ENCODE data around the gene FBXL5.

The FBXL5 gene

DNA sequence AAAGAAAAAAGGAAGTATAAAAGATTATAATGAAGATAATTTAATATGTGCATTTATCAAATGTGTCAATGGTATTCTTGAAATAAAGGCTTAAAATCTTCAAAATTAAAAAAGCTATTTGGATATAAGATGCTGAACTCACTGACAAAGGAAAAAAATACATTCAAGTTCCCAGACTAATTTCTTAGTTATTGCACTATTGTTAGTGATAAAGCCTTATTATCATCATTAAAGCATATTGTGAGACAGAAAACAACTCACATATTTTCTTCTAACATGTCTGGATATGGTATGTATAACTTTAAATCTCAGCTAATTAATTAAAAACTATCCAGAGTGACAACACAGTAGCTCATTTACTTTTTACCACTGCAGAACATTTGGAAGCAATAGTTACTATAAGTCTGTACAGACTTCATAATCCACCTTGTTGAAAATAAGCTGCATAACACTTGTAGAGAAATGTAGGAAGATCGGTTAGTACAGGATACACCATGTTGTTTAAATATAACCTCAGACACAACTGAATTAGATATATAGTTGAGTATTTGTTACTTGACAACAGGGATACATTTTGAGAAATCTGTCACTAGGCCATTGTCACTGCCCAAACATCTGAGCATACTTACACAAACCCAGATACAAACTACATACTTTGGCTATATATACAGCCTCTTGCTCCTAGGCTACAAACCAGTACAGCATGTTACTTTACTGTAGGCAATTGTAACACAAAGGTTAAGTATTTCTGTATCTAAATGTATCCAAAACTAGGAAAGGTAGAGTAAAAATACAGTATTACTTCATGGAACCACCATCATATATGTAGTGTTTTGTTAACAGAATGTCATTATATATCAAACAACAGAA lies 13.6 kb upstream of the FBXL5 start:
- Mint-ChIP-seq H3K4me3 (no peak overlapping the region), H3K9me3 (peaks cover 2% of the 10 kb centered on the region), H3K4me1 (peaks cover 25% of the 10 kb centered on the region), H3K36me3 (peaks cover 33% of the 10 kb centered on the region), H3K27me3 (no peaks in the 10 kb centered on the region), H3K27ac (no peak overlapping the region)
- DNase-seq = no peak
- CTCF ChIA-PET = no interaction called here

DNA sequence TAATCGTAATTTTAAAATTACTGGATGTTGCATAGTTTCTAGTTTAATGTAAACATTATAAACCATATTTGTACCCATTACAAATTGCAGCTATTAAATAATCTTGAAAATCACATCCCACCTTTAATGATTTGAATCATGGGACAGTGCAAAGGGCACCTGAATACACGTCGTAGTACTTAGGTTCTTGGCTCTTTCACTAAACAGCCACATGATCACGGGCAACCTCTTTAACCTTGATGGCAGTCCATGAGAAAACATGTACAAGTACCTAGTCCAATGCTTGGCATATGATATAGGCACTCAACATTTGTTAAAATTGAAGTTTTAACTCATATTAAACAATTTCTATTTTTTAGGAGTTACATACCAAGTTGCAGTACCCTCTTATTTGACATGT lies 11.8 kb upstream of the FBXL5 start:
- CTCF ChIA-PET = no interaction called here
- H3K27me3 Mint-ChIP-seq = no peaks in the 10 kb centered on the region
- H3K4me3 Mint-ChIP-seq = no peak overlapping the region
- no peak overlapping the region for H3K27ac Mint-ChIP-seq
- H3K9me3 Mint-ChIP-seq = peaks cover 2% of the 10 kb centered on the region
- peaks cover 23% of the 10 kb centered on the region for H3K4me1 Mint-ChIP-seq
- H3K36me3 Mint-ChIP-seq = peaks cover 33% of the 10 kb centered on the region
- no peak for DNase-seq

DNA sequence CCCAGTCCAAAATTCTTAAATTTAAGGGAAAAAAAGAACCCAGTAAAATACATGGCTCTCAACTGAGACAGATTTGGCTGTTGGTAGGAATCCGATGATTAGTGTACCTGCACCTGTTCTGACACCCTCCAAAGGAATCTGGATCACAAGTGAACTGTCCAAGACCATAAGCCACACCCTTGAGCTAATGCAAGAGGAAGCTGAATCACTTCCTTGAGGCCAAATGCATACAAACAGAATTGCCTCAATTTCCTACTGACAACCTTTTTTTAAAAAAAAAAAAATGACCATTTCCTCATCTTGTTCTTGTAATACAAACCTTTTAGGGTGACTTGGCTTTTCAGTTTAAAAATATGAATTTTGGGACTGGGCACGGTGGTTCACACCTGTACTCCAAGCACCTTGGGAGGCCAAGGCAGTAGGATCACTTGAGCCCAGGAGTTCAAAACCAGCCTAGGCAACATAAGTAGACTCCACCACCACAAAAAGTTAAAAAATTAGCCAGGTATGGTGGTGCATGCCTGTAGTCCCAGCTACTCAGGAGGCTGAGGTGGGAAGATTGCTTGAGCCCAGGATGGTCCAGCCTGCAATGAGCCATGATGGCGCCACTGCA lies 10.7 kb upstream of the FBXL5 start:
- Mint-ChIP-seq H3K36me3 (peaks cover 31% of the 10 kb centered on the region), H3K27ac (peak overlapping the region; percentile 37), H3K4me3 (no peak overlapping the region), H3K27me3 (no peaks in the 10 kb centered on the region), H3K4me1 (peaks cover 21% of the 10 kb centered on the region), H3K9me3 (peaks cover 2% of the 10 kb centered on the region)
- CTCF ChIA-PET = no interaction called here
- no peak for DNase-seq

DNA sequence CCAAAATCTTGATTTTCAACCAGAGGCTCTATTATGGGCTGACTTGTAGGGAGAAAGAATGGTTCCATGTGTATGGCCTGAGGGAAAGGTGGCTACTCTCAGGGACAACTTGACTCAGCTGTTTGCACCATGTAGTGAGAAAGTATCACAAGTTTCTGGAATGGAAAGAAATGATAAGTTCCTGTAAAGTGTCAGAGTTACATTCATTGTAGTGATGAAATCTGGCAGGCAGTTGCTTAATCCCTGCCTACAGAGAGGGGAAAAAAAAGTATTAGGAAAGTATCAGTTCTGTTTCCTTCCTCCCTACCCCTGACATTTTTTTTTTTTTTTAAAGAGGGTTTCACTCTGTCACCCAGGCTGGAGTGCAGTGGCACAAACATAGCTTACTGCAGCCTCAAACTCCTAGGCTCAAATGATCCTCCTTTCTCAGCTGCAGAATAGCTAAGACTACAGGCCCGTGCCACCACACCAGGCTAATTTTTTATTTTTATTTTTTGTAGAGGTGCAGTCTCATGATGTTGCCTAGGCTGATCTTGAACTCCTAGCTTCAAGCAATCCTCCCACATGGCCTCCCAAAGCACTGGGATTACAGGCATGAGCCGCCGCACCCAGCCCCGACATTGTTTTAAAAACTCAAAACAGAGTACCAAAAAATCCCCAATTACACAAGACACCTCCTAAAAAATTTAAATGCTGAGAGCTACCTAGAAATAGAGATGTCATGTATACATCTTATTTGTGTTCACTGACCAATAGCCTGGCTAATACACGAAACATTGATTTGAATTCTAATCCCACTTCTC lies 4.8 kb upstream of the FBXL5 start:
- DNase-seq = no peak
- CTCF ChIA-PET = interaction anchor here (0.8 kb wide), 1 partner anchor 296 kb away, joined by 3 read pairs; no protein-coding TSS in a partner anchor
- Mint-ChIP-seq H3K4me1 (peaks cover 17% of the 10 kb centered on the region), H3K4me3 (no peak overlapping the region), H3K27me3 (no peaks in the 10 kb centered on the region), H3K9me3 (no peaks in the 10 kb centered on the region), H3K36me3 (peaks cover 17% of the 10 kb centered on the region), H3K27ac (peak overlapping the region; percentile 28)

DNA sequence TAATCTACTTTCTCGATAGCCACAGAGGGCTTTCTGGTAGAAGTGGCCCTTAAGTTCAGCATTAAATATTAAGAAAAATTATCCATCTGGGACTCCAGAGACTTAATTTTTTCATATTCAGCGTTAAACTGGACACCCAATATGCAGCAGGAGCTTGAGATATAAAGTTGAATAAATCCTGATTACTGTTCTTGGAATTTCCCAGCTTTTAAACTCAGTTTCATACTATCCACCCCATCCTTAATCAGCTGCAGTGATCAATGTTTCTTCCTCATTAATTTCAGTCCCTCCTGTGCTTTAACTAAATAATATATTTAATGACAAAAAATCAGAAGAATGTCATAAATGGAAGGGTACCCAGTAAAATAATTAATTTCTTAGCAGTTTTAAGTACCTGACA lies 3.6 kb upstream of the FBXL5 start:
- Mint-ChIP-seq H3K9me3 (no peaks in the 10 kb centered on the region), H3K27ac (no peak overlapping the region), H3K4me3 (no peak overlapping the region), H3K4me1 (peaks cover 17% of the 10 kb centered on the region), H3K36me3 (peaks cover 14% of the 10 kb centered on the region), H3K27me3 (no peaks in the 10 kb centered on the region)
- no peak for DNase-seq
- CTCF ChIA-PET = no interaction called here

DNA sequence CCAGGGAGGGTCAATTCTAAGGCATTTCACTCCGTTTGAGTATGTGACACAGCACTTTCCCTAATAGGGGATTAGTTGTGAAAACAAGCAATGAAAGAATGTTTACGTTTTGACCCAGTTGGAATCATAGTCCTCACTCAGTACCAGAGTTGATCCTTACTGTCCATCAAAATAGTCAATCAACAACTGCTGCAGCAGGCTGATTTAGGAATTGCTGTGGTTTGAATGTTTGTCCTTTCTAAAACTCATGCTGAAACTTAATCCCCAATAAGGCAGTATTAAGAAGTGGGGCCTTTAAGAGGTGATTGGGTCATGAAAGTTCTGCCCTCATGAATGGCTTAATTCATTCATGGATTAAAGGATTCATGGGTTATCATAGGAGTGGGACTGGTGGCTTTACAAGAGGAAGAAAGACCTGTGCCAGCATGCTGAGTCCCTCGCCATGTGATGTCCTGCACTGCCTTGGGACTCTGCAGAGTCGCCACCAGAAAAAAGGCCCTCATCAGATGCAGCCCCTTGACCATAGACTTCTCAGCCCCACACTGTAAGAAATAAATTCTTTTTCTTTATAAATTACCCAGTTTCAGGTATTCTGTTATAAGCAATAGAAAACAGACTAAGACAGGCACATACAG lies 3.1 kb upstream of the FBXL5 start:
- CTCF ChIA-PET = no interaction called here
- DNase-seq = no peak
- Mint-ChIP-seq H3K9me3 (no peaks in the 10 kb centered on the region), H3K4me1 (peaks cover 22% of the 10 kb centered on the region), H3K27ac (no peak overlapping the region), H3K4me3 (no peak overlapping the region), H3K36me3 (peaks cover 14% of the 10 kb centered on the region), H3K27me3 (no peaks in the 10 kb centered on the region)

DNA sequence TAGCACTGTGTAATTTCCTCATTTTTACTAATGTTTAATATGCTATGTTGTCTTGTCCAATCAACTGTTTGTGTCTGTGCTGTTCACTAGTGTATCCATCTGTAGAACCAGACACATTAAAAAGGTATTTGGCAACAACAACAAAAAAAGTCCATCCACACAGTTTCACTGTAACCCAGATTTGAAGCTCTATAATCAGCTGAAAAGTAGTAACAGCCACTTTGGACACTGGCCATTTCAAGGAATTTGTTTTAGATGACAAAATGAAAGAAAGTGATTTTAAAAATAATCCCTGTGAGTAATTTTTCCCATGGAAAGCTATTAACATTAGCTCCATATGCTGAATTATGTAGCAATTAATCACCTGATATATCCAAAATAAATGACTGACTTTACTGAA lies 2.2 kb upstream of the FBXL5 start:
- H3K36me3 Mint-ChIP-seq = peaks cover 14% of the 10 kb centered on the region

DNA sequence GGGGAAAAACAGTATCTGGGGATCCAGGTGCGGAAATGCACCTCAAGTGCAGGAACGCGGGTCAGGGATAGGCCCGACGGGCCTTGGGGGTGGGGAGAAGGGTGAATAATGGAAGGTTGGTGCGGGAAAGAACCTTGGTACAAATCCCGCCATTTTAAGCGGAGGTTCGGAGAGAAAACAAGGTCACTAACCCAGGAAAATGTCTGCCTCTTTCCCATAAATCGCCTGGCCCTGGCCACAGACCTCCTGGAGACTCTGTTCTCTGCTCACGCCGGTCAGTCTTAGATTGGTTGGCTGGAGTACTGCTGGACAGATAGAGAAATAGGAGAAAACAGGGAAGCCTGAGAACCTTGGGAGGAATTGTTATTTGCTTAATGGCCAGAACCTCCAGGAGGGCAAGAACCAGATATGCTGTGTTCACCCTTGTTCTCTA lies 897 bp upstream of the FBXL5 start:
- DNase-seq = no peak
- H3K36me3 Mint-ChIP-seq = peaks cover 11% of the 10 kb centered on the region
- H3K4me1 Mint-ChIP-seq = peaks cover 44% of the 10 kb centered on the region
- H3K4me3 Mint-ChIP-seq = peak overlapping the region; percentile 88
- CTCF ChIA-PET = interaction anchor here (2.3 kb wide), 1 partner anchor 26 kb away, joined by 7 read pairs; the partner anchor contains the start of gene FAM200B
- no peaks in the 10 kb centered on the region for H3K27me3 Mint-ChIP-seq
- peak overlapping the region; percentile 97 for H3K27ac Mint-ChIP-seq
- H3K9me3 Mint-ChIP-seq = no peaks in the 10 kb centered on the region

More for the DNA sequence above, 2.2 kb upstream of the FBXL5 start:
- CTCF ChIA-PET = interaction anchor here (1.1 to 2.3 kb wide), 2 partner anchors 21 to 25 kb away, joined by 3 to 7 read pairs; partner anchors contain the start of gene FAM200B
- Mint-ChIP-seq H3K27ac (no peak overlapping the region), H3K27me3 (no peaks in the 10 kb centered on the region), H3K4me3 (no peak overlapping the region), H3K9me3 (no peaks in the 10 kb centered on the region), H3K4me1 (peaks cover 31% of the 10 kb centered on the region)
- DNase-seq = no peak

DNA sequence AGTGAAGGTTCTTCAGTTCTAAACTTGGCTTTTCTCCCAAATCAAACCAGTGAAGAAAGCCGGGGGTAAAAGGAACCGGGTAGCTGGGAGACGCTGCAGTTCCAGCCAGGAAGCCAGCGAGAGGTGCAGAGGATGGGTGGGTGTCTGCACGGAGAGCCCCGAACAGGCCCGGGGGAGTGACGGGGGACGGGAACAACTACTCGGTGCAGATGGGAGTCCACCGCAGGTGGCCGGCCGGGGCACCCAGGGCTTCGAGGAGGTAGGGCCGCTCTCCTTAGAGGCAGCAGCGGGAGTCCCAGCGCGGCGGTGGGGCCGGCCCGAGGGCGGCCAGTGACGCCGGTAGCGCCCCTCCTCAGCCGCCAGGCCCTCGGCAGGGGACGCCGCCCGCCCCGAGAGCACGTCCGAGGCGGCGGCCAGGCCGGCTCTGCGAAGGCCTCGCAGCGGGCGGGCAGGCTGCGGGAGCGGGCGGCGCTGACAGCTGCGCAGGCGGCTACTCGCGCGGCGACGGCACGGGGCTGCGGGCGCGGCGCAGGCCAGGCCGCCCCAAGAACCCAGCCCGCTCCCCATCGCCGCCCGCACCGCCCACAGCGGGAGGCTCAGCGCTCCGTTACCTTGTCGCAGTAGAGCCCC lies 449 bp downstream of the FBXL5 start:
- CTCF ChIA-PET = interaction anchor here (0.6 to 3.7 kb wide), 3 partner anchors 28 to 301 kb away, joined by 3 to 13 read pairs (median 7); partner anchors contain the start of gene FAM200B
- Mint-ChIP-seq H3K4me1 (peaks cover 53% of the 10 kb centered on the region), H3K9me3 (no peaks in the 10 kb centered on the region), H3K4me3 (peak overlapping the region; percentile 99), H3K27ac (peak overlapping the region; percentile 96), H3K27me3 (no peaks in the 10 kb centered on the region), H3K36me3 (peaks cover 12% of the 10 kb centered on the region)
- DNase-seq = peak; percentile 58

DNA sequence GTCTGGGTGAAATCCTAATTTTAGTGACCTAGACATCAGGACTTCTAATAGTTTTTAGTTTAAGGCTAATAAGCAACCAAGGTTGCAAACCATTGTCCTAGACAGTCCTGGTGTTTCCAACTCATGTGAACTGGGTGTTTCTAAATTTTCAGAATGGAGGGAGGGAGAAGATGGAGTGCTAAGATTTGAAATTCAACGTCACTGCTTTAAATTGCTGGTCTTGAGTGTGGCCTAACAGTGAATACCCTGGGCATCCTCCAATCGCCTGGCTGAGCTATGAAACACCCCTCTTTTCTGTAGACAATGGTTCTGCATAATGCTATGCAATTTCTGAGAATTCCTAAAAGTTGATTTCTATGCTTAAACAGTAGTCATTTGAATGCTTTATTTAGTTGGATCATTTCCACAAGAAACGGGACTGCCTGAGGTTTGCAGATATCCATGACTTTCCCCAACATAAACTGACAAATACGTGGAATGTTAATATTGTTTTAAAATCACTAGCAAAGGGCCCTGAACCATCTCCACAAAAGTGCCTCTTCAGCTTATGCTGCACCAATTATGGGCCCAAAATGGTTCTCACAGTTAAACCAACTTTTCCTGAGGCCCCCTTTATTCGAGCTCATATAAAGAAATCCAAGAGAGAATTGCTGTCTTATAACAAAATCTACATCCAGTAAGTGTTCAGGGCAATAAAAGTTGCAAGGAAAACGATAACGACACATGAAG lies 1.1 kb downstream of the FBXL5 start:
- CTCF ChIA-PET = interaction anchor here (0.6 to 3.7 kb wide), 2 partner anchors 105 to 302 kb away, joined by 3 to 13 read pairs; no protein-coding TSS in a partner anchor
- peak; percentile 26 for DNase-seq
- H3K27ac Mint-ChIP-seq = peak overlapping the region; percentile 96
- no peaks in the 10 kb centered on the region for H3K27me3 Mint-ChIP-seq
- no peaks in the 10 kb centered on the region for H3K9me3 Mint-ChIP-seq
- H3K36me3 Mint-ChIP-seq = peaks cover 12% of the 10 kb centered on the region
- H3K4me3 Mint-ChIP-seq = peak overlapping the region; percentile 99
- peaks cover 58% of the 10 kb centered on the region for H3K4me1 Mint-ChIP-seq

DNA sequence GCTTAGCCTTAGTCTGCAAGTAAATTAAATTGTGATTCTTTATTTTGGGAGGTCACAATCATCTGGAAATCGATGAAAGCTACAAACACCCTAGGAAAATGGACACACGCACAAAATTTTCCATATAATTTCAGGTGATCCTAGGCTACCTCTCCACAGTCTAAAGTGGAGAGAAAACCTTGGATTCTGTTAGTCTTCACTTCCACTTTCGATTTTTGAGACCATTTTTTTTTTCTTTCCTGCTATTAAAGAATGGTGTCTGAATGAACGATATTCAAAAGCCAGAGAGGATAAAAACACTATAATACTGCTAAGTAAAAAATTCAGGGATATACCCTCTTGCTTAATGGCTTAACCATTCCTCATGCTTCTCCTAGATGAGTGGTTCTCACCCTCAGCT lies 1.7 kb downstream of the FBXL5 start:
- peak overlapping the region; percentile 99 for H3K4me3 Mint-ChIP-seq
- H3K4me1 Mint-ChIP-seq = peaks cover 64% of the 10 kb centered on the region
- H3K27ac Mint-ChIP-seq = peak overlapping the region; percentile 96
- CTCF ChIA-PET = interaction anchor here (3.7 kb wide), 1 partner anchor 302 kb away, joined by 13 read pairs; no protein-coding TSS in a partner anchor
- H3K36me3 Mint-ChIP-seq = peaks cover 12% of the 10 kb centered on the region
- DNase-seq = no peak
- no peaks in the 10 kb centered on the region for H3K9me3 Mint-ChIP-seq
- H3K27me3 Mint-ChIP-seq = no peaks in the 10 kb centered on the region

DNA sequence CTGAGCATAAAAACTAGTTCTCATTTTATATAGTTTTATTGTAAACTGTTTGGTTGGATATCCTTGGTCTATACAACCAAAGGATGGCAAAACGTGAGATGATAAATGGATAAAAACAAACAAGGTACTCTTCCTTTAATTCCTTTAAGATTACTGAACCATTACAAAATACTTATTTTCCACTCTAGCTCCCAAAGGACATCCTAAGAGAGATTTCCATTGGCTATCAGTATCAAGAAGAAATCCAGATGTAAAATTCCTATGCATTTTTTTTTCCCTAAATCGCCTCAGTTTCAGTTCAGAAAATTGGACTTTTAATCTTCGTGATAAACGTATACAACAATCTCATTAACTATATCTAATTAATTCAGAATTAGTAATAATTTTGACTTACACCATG lies 2.3 kb downstream of the FBXL5 start:
- no peak for DNase-seq

DNA sequence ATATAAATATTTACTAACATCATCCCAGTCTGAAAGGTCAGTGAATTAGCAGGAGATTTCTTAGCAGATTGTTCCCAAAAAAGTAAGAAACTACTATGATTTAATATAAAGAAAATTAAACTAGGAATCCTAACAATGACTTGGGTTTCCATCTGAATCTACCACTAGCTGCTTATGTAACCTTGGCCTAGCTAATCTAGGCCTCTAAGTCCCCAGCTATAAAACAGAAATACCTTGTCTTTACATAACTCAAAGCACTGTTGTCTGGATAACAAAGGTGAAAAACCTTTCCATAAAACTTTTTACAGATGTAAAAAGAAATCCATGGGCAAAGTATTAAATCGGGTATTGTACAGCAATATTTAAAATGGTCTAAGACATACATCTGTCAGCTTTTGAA lies 3.0 kb downstream of the FBXL5 start:
- H3K4me3 Mint-ChIP-seq = no peak overlapping the region
- no peaks in the 10 kb centered on the region for H3K9me3 Mint-ChIP-seq
- CTCF ChIA-PET = interaction anchor here (1.3 to 3.7 kb wide), 5 partner anchors 105 to 419 kb away, joined by 3 to 13 read pairs (median 4); no protein-coding TSS in a partner anchor
- DNase-seq = no peak
- H3K27me3 Mint-ChIP-seq = no peaks in the 10 kb centered on the region
- H3K4me1 Mint-ChIP-seq = peaks cover 67% of the 10 kb centered on the region
- no peak overlapping the region for H3K27ac Mint-ChIP-seq
- peaks cover 4% of the 10 kb centered on the region for H3K36me3 Mint-ChIP-seq

More for the DNA sequence above, 2.3 kb downstream of the FBXL5 start:
- Mint-ChIP-seq H3K4me3 (peak overlapping the region; percentile 99), H3K27me3 (no peaks in the 10 kb centered on the region), H3K4me1 (peaks cover 67% of the 10 kb centered on the region), H3K36me3 (peaks cover 10% of the 10 kb centered on the region), H3K27ac (no peak overlapping the region), H3K9me3 (no peaks in the 10 kb centered on the region)
- CTCF ChIA-PET = interaction anchor here (3.7 kb wide), 1 partner anchor 303 kb away, joined by 13 read pairs; no protein-coding TSS in a partner anchor
